Activated CD8-positive, alpha-beta memory T cell treated with anti-CD3 and anti-CD28 coated beads for 36 hours (primary cell): ENCODE data around the gene CEACAM18. TPM values are rescaled to one million over a fixed set of nuclear protein-coding genes. Genes with fewer than 3 reads are reported as not detected.

ENCODE experiments used
- total RNA-seq, 2 experiments: library from RNA; stranded (reverse); gene quantifications; one replicate each; pipeline ENCODE4 v1.2.3, GENCODE V29; 2021

CEACAM18 gene
- total RNA-seq, 2 experiments from 2014 or later: not detected

Other genes starting within 250 kb of the CEACAM18 start
- gene SIGLECL1, start 227.5 kb upstream of the CEACAM18 start, total RNA-seq: not detected
- under 1 TPM; 0.19 to 0.21 TPM for gene IGLON5, start 166.9 kb upstream of the CEACAM18 start, total RNA-seq
- 1 to 10 TPM; 3.3 to 3.8 TPM for gene VSIG10L, start 136.4 kb upstream of the CEACAM18 start, total RNA-seq
- gene ETFB, start 112.2 kb upstream of the CEACAM18 start, total RNA-seq: 100 to 1,000 TPM; 127 to 130 TPM
- 10 to 100 TPM; 21.6 to 22.3 TPM for gene CLDND2, start 109.5 kb upstream of the CEACAM18 start, total RNA-seq
- gene NKG7, start 105.9 kb upstream of the CEACAM18 start, total RNA-seq: 100 to 1,000 TPM; 835 to 848 TPM
- gene LIM2, start 90.6 kb upstream of the CEACAM18 start, total RNA-seq: 1 to 10 TPM in 1 of 2 experiments, under 1 TPM in 1; 0.31 to 1.2 TPM
- gene C19orf84, start 87.9 kb upstream of the CEACAM18 start, total RNA-seq: under 1 TPM in 1 of 2 experiments, not detected in 1; 0.19 TPM
- 1 to 10 TPM; 1.2 to 1.8 TPM for gene SIGLEC10, start 60.9 kb upstream of the CEACAM18 start, total RNA-seq
- not detected for gene SIGLEC8, start 20.1 kb upstream of the CEACAM18 start, total RNA-seq
- gene SIGLEC12, start 23.3 kb downstream of the CEACAM18 start, total RNA-seq: 1 to 10 TPM; 1.5 to 1.6 TPM
- not detected for gene SIGLEC6, start 53.1 kb downstream of the CEACAM18 start, total RNA-seq
- gene ZNF175, start 92.7 kb downstream of the CEACAM18 start, total RNA-seq: 10 to 100 TPM; 11.3 to 12.9 TPM
- gene SIGLEC5, start 151.9 kb downstream of the CEACAM18 start, total RNA-seq: not detected
- under 1 TPM in 1 of 2 experiments, not detected in 1; 0.08 TPM for gene SIGLEC14, start 168.3 kb downstream of the CEACAM18 start, total RNA-seq
- gene SPACA6, start 214.8 kb downstream of the CEACAM18 start, total RNA-seq: 1 to 10 TPM; 3.3 to 4.4 TPM
- gene HAS1, start 245.5 kb downstream of the CEACAM18 start, total RNA-seq: not detected